Bronchial epithelial cell (primary cell): ENCODE measurements around the gene MRM2. TPM values are rescaled to one million over a fixed set of nuclear protein-coding genes. Genes with fewer than 3 reads are reported as not detected.

Experiments
- DNase-seq: peaks from one replicate; pipeline ENCODE4 v3.0.0-alpha.2; 2010; ENCODE audit warnings: low read depth
- FAIRE-seq: peaks from 2 replicates; lab custom pipeline; 2011; peaks lifted over from hg19 to GRCh38; lab: Jason Lieb, UNC
- H3K27me3 ChIP-seq: 2 replicates; pipeline ENCODE4 v1.5.1; 2011; ENCODE audit warnings: low read length; ENCODE audit not compliant: control insufficient read depth, insufficient read depth
- H3K36me3 ChIP-seq: 2 replicates; pipeline ENCODE4 v1.5.1; 2011; ENCODE audit warnings: low read length; ENCODE audit not compliant: control insufficient read depth, insufficient read depth
- H3K4me3 ChIP-seq: 2 replicates; pipeline ENCODE4 v1.5.1; 2011; ENCODE audit warnings: mild to moderate bottlenecking, low read depth, low read length, control low read depth
- total RNA-seq: library from RNA; depleted of rRNA; stranded (reverse); fragments of >200 nt; gene quantifications from 2 replicates; pipeline ENCODE4 v1.2.1, GENCODE V29; 2014
- TF ChIP-seq, protein P1 (sequence below): IDR thresholded peaks from 2 replicates; pipeline ENCODE4 v1.5.1; 2011; ENCODE audit warnings: mild to moderate bottlenecking, moderate library complexity, low read length, control low read depth, inconsistent platforms; ENCODE audit not compliant: insufficient read depth, severe bottlenecking

MRM2 gene
- total RNA-seq, 1 donor from 2014 or later = 21.1 TPM

DNA sequence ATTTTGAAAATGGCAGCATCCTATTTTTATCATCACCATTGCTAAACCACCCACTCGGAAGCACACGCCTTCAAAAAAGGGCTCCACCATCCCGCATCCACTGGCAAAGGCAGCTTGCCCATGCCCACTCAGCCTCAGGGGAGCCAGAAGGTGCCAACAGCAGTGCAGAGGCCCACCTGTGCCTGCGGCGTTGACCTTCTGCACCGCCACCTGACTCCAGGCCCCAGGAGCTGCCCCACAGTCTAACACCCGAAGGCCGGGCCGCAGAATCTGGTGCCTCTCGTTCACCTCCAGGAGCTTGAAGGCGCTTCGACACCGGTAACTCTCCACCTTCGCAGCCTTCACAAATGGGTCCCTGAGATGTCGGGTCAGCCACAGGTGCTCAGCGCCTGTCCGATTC is 2.8 kb downstream of the MRM2 start:
- TF ChIP-seq, protein P1, sequence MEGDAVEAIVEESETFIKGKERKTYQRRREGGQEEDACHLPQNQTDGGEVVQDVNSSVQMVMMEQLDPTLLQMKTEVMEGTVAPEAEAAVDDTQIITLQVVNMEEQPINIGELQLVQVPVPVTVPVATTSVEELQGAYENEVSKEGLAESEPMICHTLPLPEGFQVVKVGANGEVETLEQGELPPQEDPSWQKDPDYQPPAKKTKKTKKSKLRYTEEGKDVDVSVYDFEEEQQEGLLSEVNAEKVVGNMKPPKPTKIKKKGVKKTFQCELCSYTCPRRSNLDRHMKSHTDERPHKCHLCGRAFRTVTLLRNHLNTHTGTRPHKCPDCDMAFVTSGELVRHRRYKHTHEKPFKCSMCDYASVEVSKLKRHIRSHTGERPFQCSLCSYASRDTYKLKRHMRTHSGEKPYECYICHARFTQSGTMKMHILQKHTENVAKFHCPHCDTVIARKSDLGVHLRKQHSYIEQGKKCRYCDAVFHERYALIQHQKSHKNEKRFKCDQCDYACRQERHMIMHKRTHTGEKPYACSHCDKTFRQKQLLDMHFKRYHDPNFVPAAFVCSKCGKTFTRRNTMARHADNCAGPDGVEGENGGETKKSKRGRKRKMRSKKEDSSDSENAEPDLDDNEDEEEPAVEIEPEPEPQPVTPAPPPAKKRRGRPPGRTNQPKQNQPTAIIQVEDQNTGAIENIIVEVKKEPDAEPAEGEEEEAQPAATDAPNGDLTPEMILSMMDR = no peak
- FAIRE-seq = no peak
- Histone ChIP-seq H3K36me3 (peaks cover 14% of the 10 kb centered on the region), H3K4me3 (no peak overlapping the region), H3K27me3 (no peaks in the 10 kb centered on the region)
- DNase-seq = no peak

DNA sequence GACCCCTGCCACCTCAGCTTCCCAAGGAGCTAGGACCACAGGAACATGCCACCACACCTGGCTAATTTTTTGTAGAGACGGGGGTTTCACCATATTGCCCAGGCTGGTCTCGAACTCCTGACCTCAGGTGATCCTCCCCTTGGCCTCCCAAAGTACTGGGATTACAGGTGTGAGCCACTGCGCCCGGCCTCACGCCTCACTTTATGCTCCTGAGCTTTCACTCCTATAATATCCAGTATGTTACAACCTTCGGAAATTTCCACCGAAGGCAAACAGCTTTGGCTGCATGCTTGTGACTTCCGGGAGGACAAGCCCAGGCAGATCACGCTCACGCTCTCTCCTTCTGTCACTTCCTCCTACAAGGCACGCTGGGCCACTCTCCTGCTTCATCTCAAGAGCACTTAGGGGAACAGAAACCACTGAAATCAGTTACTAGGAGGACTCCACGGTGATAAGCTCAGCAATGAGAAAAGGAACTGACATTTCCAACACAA is 4.8 kb downstream of the MRM2 start:
- Histone ChIP-seq H3K36me3 (peaks cover 14% of the 10 kb centered on the region), H3K27me3 (no peaks in the 10 kb centered on the region), H3K4me3 (no peak overlapping the region)
- DNase-seq = peak; percentile 81
- TF ChIP-seq, protein P1 = no peak
- no peak for FAIRE-seq

DNA sequence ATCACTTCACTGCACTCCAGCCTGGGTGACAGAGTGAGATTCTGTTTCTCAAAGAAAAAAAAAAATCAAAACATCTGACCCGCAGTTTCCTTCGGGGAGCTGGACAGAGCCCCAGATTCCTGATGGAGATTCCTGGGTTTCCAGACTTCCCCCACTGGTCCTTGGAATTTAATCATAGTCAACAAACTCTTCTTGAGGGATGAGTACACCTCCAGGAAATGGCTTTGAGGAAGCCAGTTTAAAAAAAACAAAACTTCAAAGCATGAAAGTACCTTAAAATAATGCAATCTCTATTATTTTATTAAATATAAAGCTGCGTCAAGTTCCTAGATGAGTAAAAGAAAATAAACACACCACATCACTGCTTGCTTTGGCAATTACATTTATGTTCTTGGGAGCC is 8.1 kb downstream of the MRM2 start:
- H3K27me3 ChIP-seq = no peaks in the 10 kb centered on the region
- DNase-seq (no peak), FAIRE-seq (no peak)
- peaks cover 21% of the 10 kb centered on the region for H3K36me3 ChIP-seq
- TF ChIP-seq, protein P1 = no peak
- H3K4me3 ChIP-seq = no peak overlapping the region

DNA sequence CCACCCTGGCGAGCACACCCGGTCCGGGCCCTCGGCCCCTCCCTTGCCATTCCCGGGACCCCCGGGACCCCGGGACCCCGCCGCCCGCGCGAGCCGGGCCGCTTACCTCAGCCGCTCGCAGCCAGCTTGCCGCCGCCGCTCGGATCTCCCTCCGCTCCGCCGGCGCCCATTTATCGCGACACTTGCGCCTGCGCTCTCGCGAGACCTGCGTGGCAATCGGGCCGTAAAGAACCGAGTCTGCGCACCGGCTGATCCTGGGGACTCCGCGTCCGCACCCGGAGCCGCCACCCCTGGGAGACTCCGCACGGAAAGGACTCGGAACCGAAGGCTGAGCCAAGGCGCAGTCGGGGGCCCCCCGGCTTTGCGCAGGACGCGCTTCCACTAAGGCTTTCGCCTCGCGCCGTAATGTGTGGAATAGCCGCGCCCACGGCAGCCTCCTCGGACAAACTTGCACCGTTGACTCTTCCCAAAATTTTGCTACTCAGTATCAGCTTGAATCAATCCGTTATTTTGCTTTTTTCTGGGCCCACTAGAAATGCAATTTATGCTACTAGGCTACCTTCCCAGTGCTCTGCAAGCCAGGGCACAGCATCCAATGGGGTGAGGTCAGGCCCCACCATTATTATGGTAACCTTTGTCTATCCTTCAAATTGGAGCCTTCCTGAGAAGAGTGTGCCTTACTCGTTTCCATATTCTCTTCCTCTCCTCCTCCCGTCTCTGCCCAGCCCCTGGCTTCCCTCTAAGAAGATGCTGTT is 9.1 kb downstream of the MRM2 start, which contains the start of gene MAD1L1:
Gene MAD1L1, minus strand, starts transcription at position 180 of the 755 bp plus-strand sequence. CDS start 2,812 bp downstream, outside the sequence.
- DNase-seq (peak; percentile 67), FAIRE-seq (no peak)
- H3K36me3 ChIP-seq = peaks cover 18% of the 10 kb centered on the region
- H3K4me3 ChIP-seq = peak within 1 kb of the TSS; percentile 91
- H3K27me3 ChIP-seq = no peaks in the 10 kb centered on the region
- TF ChIP-seq, protein P1 = no peak

DNA sequence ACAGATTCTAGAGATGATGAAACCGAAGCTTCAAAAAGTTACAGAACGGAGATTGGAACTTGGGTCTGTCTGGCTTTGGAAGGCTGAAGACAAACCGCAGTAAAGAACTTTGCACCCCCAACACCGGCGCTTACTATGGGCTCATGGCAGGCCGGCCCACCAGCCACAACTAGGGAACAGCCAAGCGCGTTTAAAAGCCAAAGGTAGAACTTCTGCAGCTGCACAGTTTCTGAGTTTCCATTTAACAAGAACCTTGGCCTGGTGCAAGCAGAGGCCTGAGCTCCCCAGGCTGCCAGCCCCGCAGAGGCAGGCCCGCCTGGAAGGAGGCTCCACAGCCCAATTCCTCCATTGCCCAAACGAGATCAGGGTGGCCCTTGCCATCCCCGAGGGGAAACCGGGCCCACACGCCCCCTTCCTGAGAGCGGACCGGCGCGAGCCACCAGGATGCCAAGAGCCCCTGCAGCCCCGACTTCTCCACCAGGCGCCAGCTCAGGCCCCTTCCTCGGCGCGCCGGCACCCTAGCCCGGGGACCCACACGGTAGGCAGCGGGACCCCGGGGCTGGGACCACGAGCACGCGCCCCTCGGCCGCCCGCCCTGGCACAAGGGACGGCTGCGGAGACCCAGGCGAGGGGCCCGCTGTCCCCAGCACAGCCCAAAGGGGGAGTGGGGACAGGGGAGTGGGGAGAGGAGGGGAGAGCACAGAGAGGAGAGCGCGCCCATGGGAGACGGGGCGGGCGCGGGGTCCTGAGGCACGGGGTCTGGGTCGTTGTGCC is 9.8 kb downstream of the MRM2 start:
- H3K27me3 ChIP-seq = no peaks in the 10 kb centered on the region
- TF ChIP-seq, protein P1 = no peak
- peaks cover 15% of the 10 kb centered on the region for H3K36me3 ChIP-seq
- FAIRE-seq (no peak), DNase-seq (no peak)
- H3K4me3 ChIP-seq = peak overlapping the region; percentile 91
